Body of pancreas (tissue), 4 donors: Measurements from ENCODE around the gene ZDHHC12. TPM values are rescaled to one million over a fixed set of nuclear protein-coding genes. Genes with fewer than 3 reads are reported as not detected.

ENCODE experiments used
- ATAC-seq: fragments of 150-250 bp; one replicate; pipeline ENCODE4 v1.9.1; 2016
- DNase-seq, 4 donors: peaks; one replicate each; pipeline ENCODE4 v3.0.0-alpha.2; 2019
- H3K27ac ChIP-seq, 4 donors: fragments of 200-600 bp; sonication (generic); 1 replicate in 3 of 4; 2 replicates in 1 of 4; pipeline versions ENCODE4 v1.5.1 to v1.6.1; 2016 to 2019; ENCODE audit warnings: mild to moderate bottlenecking in 1 of 4, mixed read lengths in 1 of 4, moderate library complexity in 1 of 4
- H3K27me3 ChIP-seq, 2 donors: fragments of 200-600 bp; sonication (generic); one replicate each; pipeline ENCODE4 v1.6.0; 2016; ENCODE audit warnings: mild to moderate bottlenecking in 1 of 2
- H3K36me3 ChIP-seq, 2 donors: fragments of 200-600 bp; sonication (generic); replicated peaks in 1 of 2; 2 replicates each; pipeline ENCODE4 v1.5.1; 2016; ENCODE audit warnings: low read depth in 2 of 2; ENCODE audit not compliant: insufficient read depth in 1 of 2
- H3K4me1 ChIP-seq: fragments of 200-600 bp; sonication (generic); one replicate; pipeline ENCODE4 v1.6.0; 2016
- H3K4me3 ChIP-seq, 2 donors: fragments of 200-600 bp; sonication (generic); 1 replicate in 1 of 2; 2 replicates in 1 of 2; pipeline ENCODE4 v1.5.1; 2016 to 2019
- H3K9me3 ChIP-seq, 3 donors: fragments of 200-600 bp; sonication (generic); 1 replicate in 2 of 3; 2 replicates in 1 of 3; pipeline ENCODE4 v1.5.1; 2016
- CTCF ChIP-seq, 7 experiments: fragments of 450-650 bp in 4 of 7; fragments of 200-600 bp in 3 of 7; sonication (generic) in 3 of 7; IDR thresholded peaks; one replicate each; pipeline ENCODE4 v1.5.1; 2016 to 2019; ENCODE audit warnings: antibody characterized with exemption in 7 of 7
- POLR2A ChIP-seq, 3 donors: fragments of 450-650 bp; IDR thresholded peaks; one replicate each; pipeline ENCODE4 v1.6.1; 2016; ENCODE audit warnings: antibody characterized with exemption in 3 of 3, mild to moderate bottlenecking in 2 of 3
- WGBS, 2 donors: methylation state at CpG; one replicate each; pipeline ENCODE4 v1.1.5; 2017; 5-methylcytosine and 5-hydroxymethylcytosine counted together
- intact Hi-C: fragments of 100-400 bp; cut with DNase I; formaldehyde crosslinking; loops from one replicate; pipeline ENCODE4 v1.15.1; 2023
- small RNA-seq: library from RNA; depleted of rRNA; stranded (forward); fragments of <200 nt; gene quantifications from one replicate; pipeline ENCODE3, GENCODE V24; 2016
- total RNA-seq, 2 donors: library from RNA; depleted of rRNA; stranded (reverse); fragments of >200 nt; gene quantifications; one replicate each; pipeline ENCODE4 v1.1.0, GENCODE V29; 2016

ZDHHC12 gene
- total RNA-seq, 2 donors from 2014 or later: 21.1 to 64.9 TPM

- TF ChIP-seq CTCF (IDR thresholded peaks at IDR 0.05): no peak
- no peak for TF ChIP-seq POLR2A (IDR thresholded peaks at IDR 0.05)
- H3K4me1 ChIP-seq: no peaks in the 10 kb centered on the region
- H3K9me3 ChIP-seq: no peaks in the 10 kb centered on the region
- H3K4me3 ChIP-seq: no peak overlapping the region
- H3K27me3 ChIP-seq: no peaks in the 10 kb centered on the region
- ATAC-seq (no peak), DNase-seq (no peak)
- intact Hi-C loops: no loop called here
- H3K27ac ChIP-seq: no peak overlapping the region
- 98 to 100% methylated on average over 4 of the region's 4 CpGs for WGBS, 2 donors
- H3K36me3 ChIP-seq: no peaks in the 10 kb centered on the region
These were observed 48.5 kb downstream of the ZDHHC12 start for GRCh38 chr9:128675382-128675781.

Small RNAs within 50 kb of the gene (small RNA-seq; reads per million reads assigned to genes)
- not detected for gene RF00017
- not detected for gene RN7SL560P

Other genes with a start within 250 kb of the ZDHHC12 start
- 10 to 100 TPM in 1 of 2 donors, 1 to 10 TPM in 1; 8.3 to 11.5 TPM for gene GLE1, start 219.4 kb downstream of the ZDHHC12 start, total RNA-seq
- 100 to 1,000 TPM; 119 to 248 TPM for gene SPTAN1, start 171.5 kb downstream of the ZDHHC12 start, total RNA-seq
- 10 to 100 TPM; 58.1 to 62.3 TPM for gene DYNC2I2, start 67.3 kb downstream of the ZDHHC12 start, total RNA-seq
- gene SET, start 34.9 kb downstream of the ZDHHC12 start, total RNA-seq: 10 to 100 TPM; 70.9 to 87.2 TPM
- gene PKN3, start 21.6 kb downstream of the ZDHHC12 start, total RNA-seq: 10 to 100 TPM in 1 of 2 donors, 1 to 10 TPM in 1; 4.9 to 10.2 TPM
- 10 to 100 TPM; 25.7 to 41.9 TPM for gene ZER1, start 47.8 kb upstream of the ZDHHC12 start, total RNA-seq
- gene TBC1D13, start 63.1 kb upstream of the ZDHHC12 start, total RNA-seq: 10 to 100 TPM; 17.5 to 19.5 TPM
- gene ENDOG, start 94.4 kb upstream of the ZDHHC12 start, total RNA-seq: 10 to 100 TPM; 22.4 to 24.9 TPM
- 10 to 100 TPM; 16.2 to 16.3 TPM for gene SPOUT1, start 105.7 kb upstream of the ZDHHC12 start, total RNA-seq
- 1 to 10 TPM; 2.6 to 4.3 TPM for gene KYAT1, start 157.8 kb upstream of the ZDHHC12 start, total RNA-seq
- 10 to 100 TPM; 21.0 to 23.7 TPM for gene LRRC8A, start 158.0 kb upstream of the ZDHHC12 start, total RNA-seq
- gene PHYHD1, start 196.9 kb upstream of the ZDHHC12 start, total RNA-seq: 10 to 100 TPM; 48.8 to 65.3 TPM
- gene DOLK, start 223.5 kb upstream of the ZDHHC12 start, total RNA-seq: 10 to 100 TPM in 1 of 2 donors, 1 to 10 TPM in 1; 8.0 to 12.2 TPM
- gene NUP188, start 223.6 kb upstream of the ZDHHC12 start, total RNA-seq: 10 to 100 TPM; 15.2 to 18.9 TPM